ENCODE data around the gene TIMM17B.

DNA sequence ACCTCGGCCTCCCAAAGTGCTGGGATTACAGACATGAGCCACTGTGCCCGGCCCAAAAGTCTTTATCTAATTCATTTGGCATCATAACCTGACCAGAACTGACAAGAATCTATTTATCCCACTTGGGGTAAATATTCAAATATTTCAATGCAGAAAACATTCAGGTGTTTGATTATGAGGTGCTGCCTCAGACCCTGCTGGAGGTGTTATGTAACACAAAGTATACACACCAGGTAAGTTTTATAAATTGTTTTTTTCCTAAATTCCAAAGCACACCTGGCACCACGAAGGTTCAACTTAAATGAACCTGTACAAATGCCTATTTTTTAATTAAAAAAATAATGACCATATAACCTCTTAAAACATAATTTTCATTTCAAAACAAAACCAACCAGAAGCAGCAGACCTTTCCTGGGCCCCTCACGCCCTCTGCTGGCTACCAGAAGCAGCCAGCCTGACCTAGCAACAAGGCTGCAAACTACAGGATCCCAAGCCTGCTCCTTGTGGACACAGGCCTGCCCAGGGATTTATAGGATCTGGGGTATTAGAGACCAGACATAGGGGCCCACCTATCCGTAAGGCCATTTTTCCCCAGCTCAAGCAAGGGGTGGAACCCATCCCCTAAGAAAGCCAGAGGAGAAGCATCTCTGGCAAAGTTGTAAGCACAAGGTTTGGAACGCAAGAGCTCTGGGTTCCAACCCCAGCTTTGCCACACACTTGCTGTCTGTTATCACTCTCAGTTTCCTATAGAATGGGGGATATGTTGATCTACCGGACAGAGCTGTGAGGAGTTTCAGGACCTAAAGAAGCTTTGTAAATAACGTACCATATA, 48.2 kb upstream of the TIMM17B start:
- peak; percentile 79 for TF ChIP-seq CTCF (IDR thresholded peaks at IDR 0.05; ENCODE audit: low read depth, low read length)
- TF ChIP-seq EZH2phosphoT487 (IDR thresholded peaks at IDR 0.05; ENCODE audit: low read depth): no peak

All from OCI-LY3 (cell line).